ENCODE data around the gene PRDM16.

The PRDM16 gene

DNA sequence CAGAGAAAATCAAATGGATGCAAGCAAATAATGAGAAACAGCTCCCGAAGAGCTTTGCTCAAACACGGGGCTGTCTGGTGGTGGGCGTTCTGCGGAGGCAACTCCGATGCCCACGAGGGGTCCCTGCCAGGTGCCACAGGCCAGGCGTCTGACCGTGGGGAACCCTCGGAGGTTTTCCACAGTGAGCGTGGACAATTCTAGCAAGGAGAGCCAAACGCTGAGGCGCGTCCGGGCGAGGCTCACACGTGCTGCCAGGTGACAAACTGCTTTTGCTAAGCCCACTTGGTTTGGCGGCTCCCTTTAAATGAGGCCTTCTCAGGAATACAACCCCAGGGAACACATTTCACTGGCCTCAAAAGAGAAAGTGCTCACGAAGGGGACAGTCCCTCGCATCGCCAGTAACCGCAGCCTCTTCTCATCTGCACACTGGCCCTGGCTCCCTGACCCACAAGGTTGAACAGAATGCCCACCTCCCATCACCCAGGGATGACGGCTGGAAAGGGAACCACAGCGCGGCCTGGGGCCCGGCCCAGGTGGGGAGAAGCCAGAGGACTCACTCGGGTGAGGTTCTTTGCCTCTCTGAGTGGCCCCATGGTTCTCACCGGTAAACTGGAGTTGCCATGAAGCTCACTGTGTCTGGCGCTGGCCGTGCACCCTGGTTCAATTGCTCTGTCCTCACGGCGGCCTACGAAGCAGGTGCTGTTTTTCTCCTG lies 97.4 kb downstream of the PRDM16 start:
- no peaks in the 10 kb centered on the region for H3F3A ChIP-seq (ENCODE audit: insufficient read depth, low read length)
- H2AFZ ChIP-seq (ENCODE audit: low read length) = no peak overlapping the region
- H3K4me3 ChIP-seq (ENCODE audit: low read length) = no peak overlapping the region
- H3K27ac ChIP-seq (ENCODE audit: low read length) = no peak overlapping the region
- DNase-seq = no peak
- H3K4me1 ChIP-seq (ENCODE audit: low read length) = 0 out of 2 replicates have a peak, but pooled peaks cover 2% of the 10 kb centered on the region
- peaks cover 73% of the 10 kb centered on the region for H3K27me3 ChIP-seq (replicated peaks; ENCODE audit: insufficient read depth, low read length)
- H3K9ac ChIP-seq (ENCODE audit: low read length) = no peak overlapping the region
- H3K9me3 ChIP-seq (replicated peaks; ENCODE audit: insufficient read depth, low read length) = no peaks in the 10 kb centered on the region
- H3K36me3 ChIP-seq (replicated peaks; ENCODE audit: insufficient read depth, low read length) = no peaks in the 10 kb centered on the region
- H3K9me2 ChIP-seq (replicated peaks; ENCODE audit: insufficient read depth, low read length) = no peaks in the 10 kb centered on the region
- H3K4me2 ChIP-seq (ENCODE audit: low read depth, low read length) = no peak overlapping the region
- H4K20me1 ChIP-seq (ENCODE audit: insufficient read depth, low read length) = no peaks in the 10 kb centered on the region
- TF ChIP-seq EZH2 (optimal IDR thresholded peaks at IDR 0.05; ENCODE audit: low read depth, low read length) = no peak
- TF ChIP-seq EZH2phosphoT487 (IDR thresholded peaks at IDR 0.05; ENCODE audit: low read length) = no peak
- TF ChIP-seq, protein P1, sequence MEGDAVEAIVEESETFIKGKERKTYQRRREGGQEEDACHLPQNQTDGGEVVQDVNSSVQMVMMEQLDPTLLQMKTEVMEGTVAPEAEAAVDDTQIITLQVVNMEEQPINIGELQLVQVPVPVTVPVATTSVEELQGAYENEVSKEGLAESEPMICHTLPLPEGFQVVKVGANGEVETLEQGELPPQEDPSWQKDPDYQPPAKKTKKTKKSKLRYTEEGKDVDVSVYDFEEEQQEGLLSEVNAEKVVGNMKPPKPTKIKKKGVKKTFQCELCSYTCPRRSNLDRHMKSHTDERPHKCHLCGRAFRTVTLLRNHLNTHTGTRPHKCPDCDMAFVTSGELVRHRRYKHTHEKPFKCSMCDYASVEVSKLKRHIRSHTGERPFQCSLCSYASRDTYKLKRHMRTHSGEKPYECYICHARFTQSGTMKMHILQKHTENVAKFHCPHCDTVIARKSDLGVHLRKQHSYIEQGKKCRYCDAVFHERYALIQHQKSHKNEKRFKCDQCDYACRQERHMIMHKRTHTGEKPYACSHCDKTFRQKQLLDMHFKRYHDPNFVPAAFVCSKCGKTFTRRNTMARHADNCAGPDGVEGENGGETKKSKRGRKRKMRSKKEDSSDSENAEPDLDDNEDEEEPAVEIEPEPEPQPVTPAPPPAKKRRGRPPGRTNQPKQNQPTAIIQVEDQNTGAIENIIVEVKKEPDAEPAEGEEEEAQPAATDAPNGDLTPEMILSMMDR (IDR thresholded peaks at IDR 0.05; ENCODE audit: low read length) = no peak
- H3K79me2 ChIP-seq (ENCODE audit: low read length) = no peaks in the 10 kb centered on the region

DNA sequence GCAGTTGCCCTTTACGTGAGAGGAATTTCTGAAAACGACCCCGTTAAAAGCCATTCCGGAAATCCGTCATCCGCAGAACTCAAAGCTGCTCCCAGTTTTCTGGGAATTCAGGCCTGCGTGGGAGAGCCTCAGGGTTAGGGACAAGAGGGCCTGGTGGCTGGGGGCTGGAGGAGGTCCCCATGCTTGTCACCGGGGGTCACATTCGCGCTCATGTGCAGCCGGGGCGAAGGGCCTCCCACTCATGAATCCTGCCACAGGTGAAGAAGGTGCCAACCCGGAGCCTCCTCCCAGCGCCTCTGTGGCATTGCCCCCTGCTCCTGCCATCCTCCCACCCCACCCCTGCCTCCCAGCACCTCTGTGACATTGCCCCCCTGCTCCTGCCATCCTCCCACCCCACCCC lies 98.3 kb downstream of the PRDM16 start:
- no peak for TF ChIP-seq EZH2 (optimal IDR thresholded peaks at IDR 0.05; ENCODE audit: low read depth, low read length)
- no peak for TF ChIP-seq EZH2phosphoT487 (IDR thresholded peaks at IDR 0.05; ENCODE audit: low read length)
- TF ChIP-seq, protein P1 (IDR thresholded peaks at IDR 0.05; ENCODE audit: low read length) = no peak
- no peaks in the 10 kb centered on the region for H3K36me3 ChIP-seq (replicated peaks; ENCODE audit: insufficient read depth, low read length)
- H3K9me2 ChIP-seq (replicated peaks; ENCODE audit: insufficient read depth, low read length) = no peaks in the 10 kb centered on the region
- no peak for DNase-seq
- H3K4me2 ChIP-seq (ENCODE audit: low read depth, low read length) = no peak overlapping the region
- H3K9me3 ChIP-seq (replicated peaks; ENCODE audit: insufficient read depth, low read length) = no peaks in the 10 kb centered on the region
- no peaks in the 10 kb centered on the region for H3K79me2 ChIP-seq (ENCODE audit: low read length)
- no peaks in the 10 kb centered on the region for H3F3A ChIP-seq (ENCODE audit: insufficient read depth, low read length)
- no peaks in the 10 kb centered on the region for H4K20me1 ChIP-seq (ENCODE audit: insufficient read depth, low read length)
- H3K4me3 ChIP-seq (ENCODE audit: low read length) = no peak overlapping the region
- H3K4me1 ChIP-seq (ENCODE audit: low read length) = 0 out of 2 replicates have a peak, but pooled peaks cover 3% of the 10 kb centered on the region
- H3K27me3 ChIP-seq (replicated peaks; ENCODE audit: insufficient read depth, low read length) = peaks cover 73% of the 10 kb centered on the region
- H3K9ac ChIP-seq (ENCODE audit: low read length) = no peak overlapping the region
- H2AFZ ChIP-seq (ENCODE audit: low read length) = no peak overlapping the region
- H3K27ac ChIP-seq (ENCODE audit: low read length) = no peak overlapping the region

DNA sequence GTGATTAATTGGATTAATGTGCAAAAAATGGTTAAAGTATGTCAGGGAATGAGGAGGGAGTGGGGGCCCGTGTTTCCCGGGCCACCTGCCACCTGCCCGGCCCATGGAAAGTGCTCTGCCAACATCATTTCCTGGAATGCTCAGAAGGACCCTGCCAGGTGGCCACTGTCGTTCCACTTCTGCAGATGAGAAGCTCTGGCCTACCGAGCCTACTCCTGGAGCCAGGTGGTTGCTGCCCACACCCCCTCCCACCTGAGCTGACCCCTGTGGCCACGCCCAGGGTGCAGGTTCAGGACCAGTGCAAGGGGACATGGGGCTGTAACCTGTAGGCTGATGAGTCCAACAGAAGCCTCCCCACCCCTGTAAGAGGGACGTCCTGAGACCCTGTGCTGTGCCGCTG lies 99.7 kb downstream of the PRDM16 start:
- H3K36me3 ChIP-seq (replicated peaks; ENCODE audit: insufficient read depth, low read length) = no peaks in the 10 kb centered on the region
- DNase-seq = no peak
- H3F3A ChIP-seq (ENCODE audit: insufficient read depth, low read length) = no peaks in the 10 kb centered on the region
- no peak overlapping the region for H3K4me2 ChIP-seq (ENCODE audit: low read depth, low read length)
- no peak overlapping the region for H3K27ac ChIP-seq (ENCODE audit: low read length)
- H3K4me1 ChIP-seq (ENCODE audit: low read length) = 0 out of 2 replicates have a peak, but pooled peaks cover 3% of the 10 kb centered on the region
- H3K27me3 ChIP-seq (replicated peaks; ENCODE audit: insufficient read depth, low read length) = peaks cover 84% of the 10 kb centered on the region
- H3K79me2 ChIP-seq (ENCODE audit: low read length) = no peaks in the 10 kb centered on the region
- H2AFZ ChIP-seq (ENCODE audit: low read length) = no peak overlapping the region
- H3K9me3 ChIP-seq (replicated peaks; ENCODE audit: insufficient read depth, low read length) = no peaks in the 10 kb centered on the region
- no peak overlapping the region for H3K4me3 ChIP-seq (ENCODE audit: low read length)
- TF ChIP-seq, protein P1 (IDR thresholded peaks at IDR 0.05; ENCODE audit: low read length) = no peak
- TF ChIP-seq EZH2 (optimal IDR thresholded peaks at IDR 0.05; ENCODE audit: low read depth, low read length) (no peak), EZH2phosphoT487 (IDR thresholded peaks at IDR 0.05; ENCODE audit: low read length) (no peak)
- no peaks in the 10 kb centered on the region for H4K20me1 ChIP-seq (ENCODE audit: insufficient read depth, low read length)
- H3K9ac ChIP-seq (ENCODE audit: low read length) = no peak overlapping the region
- no peaks in the 10 kb centered on the region for H3K9me2 ChIP-seq (replicated peaks; ENCODE audit: insufficient read depth, low read length)
